PC-9 (cell line): ENCODE results near the gene ADM5. TPM values are rescaled to one million over a fixed set of nuclear protein-coding genes. Genes with fewer than 3 reads are reported as not detected.

ENCODE experiments used
- BruUV-seq: library from RNA; stranded (reverse); fragments of 400-500 nt; replicated peaks from 2 replicates; lab custom pipeline; 2021; lab: Mats Ljungman, UMichigan
- CTCF ChIA-PET: fragments of 300-600 bp; sonication (Branson Sonifier 250); formaldehyde crosslinking; loops from one replicate; lab custom pipeline; 2022; ENCODE audit warnings: antibody characterized with exemption; lab: Charles Lee
- POLR2A ChIA-PET: fragments of 300-600 bp; sonication (Branson Sonifier 250); formaldehyde crosslinking; loops from one replicate; lab custom pipeline; 2022; ENCODE audit warnings: antibody characterized with exemption; ENCODE audit not compliant: unreplicated experiment; lab: Charles Lee
- DNase-seq, 2 experiments: peaks; one replicate each; pipeline versions ENCODE4 v3.0.0 to v3.0.0-alpha.2; 2015 to 2022; ENCODE audit warnings: mixed read lengths in 1 of 2
- H2AFZ ChIP-seq: fragments of 200-600 bp; sonication (generic); 2 replicates; pipeline ENCODE4 v1.8.1; 2017; ENCODE audit warnings: antibody characterized with exemption
- H3F3A ChIP-seq: fragments of 200-600 bp; sonication (generic); 2 replicates; pipeline ENCODE4 v1.8.1; 2017; ENCODE audit warnings: antibody characterized with exemption, mild to moderate bottlenecking, low read depth; ENCODE audit not compliant: insufficient read depth
- H3K27ac ChIP-seq: fragments of 200-600 bp; sonication (generic); 2 replicates; pipeline ENCODE4 v1.6.1; 2016; ENCODE audit warnings: mixed run types
- H3K27me3 ChIP-seq: fragments of 200-600 bp; sonication (generic); 2 replicates; pipeline ENCODE4 v1.6.1; 2016; ENCODE audit warnings: low read depth, mixed run types; ENCODE audit not compliant: insufficient read depth
- H3K36me3 ChIP-seq: fragments of 200-600 bp; sonication (generic); 2 replicates; pipeline ENCODE4 v1.6.1; 2016; ENCODE audit warnings: low read depth, mixed run types
- H3K4me1 ChIP-seq: fragments of 200-600 bp; sonication (generic); replicated peaks from 2 replicates; pipeline ENCODE4 v1.6.1; 2016; ENCODE audit warnings: mixed run types; ENCODE audit not compliant: insufficient read depth
- H3K4me2 ChIP-seq: fragments of 200-600 bp; sonication (generic); 2 replicates; pipeline ENCODE4 v1.6.1; 2017; ENCODE audit warnings: mixed run types
- H3K4me3 ChIP-seq: fragments of 200-600 bp; sonication (generic); 2 replicates; pipeline ENCODE4 v1.6.1; 2016; ENCODE audit warnings: mixed run types
- H3K79me2 ChIP-seq: fragments of 200-600 bp; sonication (generic); 2 replicates; pipeline ENCODE4 v1.6.1; 2017; ENCODE audit warnings: low read depth, mixed run types
- H3K9me2 ChIP-seq: fragments of 200-600 bp; sonication (generic); 2 replicates; pipeline ENCODE4 v1.8.1; 2017; ENCODE audit warnings: mild to moderate bottlenecking; ENCODE audit not compliant: insufficient read depth
- H3K9me3 ChIP-seq: fragments of 200-600 bp; sonication (generic); 2 replicates; pipeline ENCODE4 v1.8.1; 2016; ENCODE audit warnings: low read depth; ENCODE audit not compliant: insufficient read depth
- H4K20me1 ChIP-seq: fragments of 200-600 bp; sonication (generic); 2 replicates; pipeline ENCODE4 v1.8.1; 2017; ENCODE audit not compliant: insufficient read depth
- EZH2 ChIP-seq: fragments of 200-600 bp; sonication (generic); IDR thresholded peaks from 2 replicates; pipeline ENCODE4 v1.8.0; 2017; ENCODE audit warnings: antibody characterized with exemption, low read depth
- intact Hi-C: fragments of 100-400 bp; cut with micrococcal nuclease; formaldehyde crosslinking; loops from one replicate; pipeline ENCODE4 v1.10.0; 2022; ENCODE audit not compliant: unreplicated experiment
- total RNA-seq: library from RNA; stranded (reverse); gene quantifications from 2 replicates; pipeline ENCODE4 v1.2.3, GENCODE V29; 2021
- TF ChIP-seq, protein P1 (sequence below): fragments of 200-600 bp; sonication (generic); conservative IDR thresholded peaks from 2 replicates; pipeline ENCODE4 v1.6.1; 2017; ENCODE audit warnings: mixed run types, antibody characterized with exemption, mild to moderate bottlenecking, moderate library complexity

ADM5 gene
- total RNA-seq, 1 experiment from 2014 or later: 14.2 TPM

DNA sequence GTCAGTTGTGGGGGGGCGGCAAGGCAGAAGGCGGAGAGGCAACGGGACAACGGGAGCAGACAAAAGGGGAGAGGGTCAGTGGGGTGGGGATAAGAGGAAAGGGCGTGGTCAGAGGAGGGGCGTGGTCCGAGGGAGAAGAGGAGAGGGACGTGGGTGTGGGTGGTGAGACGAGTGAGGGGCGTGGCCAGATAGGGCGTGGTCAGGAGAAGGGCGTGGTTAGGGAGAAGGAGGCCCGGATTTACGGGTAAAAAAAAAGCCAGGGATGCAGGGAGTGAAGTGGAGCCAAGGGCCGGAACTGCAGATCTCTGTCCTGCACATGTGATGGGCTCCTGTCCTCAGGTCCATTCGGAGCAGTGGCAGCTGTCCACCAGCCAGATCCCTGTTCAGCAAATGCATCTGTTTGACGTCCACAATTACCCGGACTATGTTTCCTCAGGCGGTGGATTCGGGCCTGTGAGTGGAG, 23.0 kb downstream of the ADM5 start:
- Histone ChIP-seq H3K79me2 (no peaks in the 10 kb centered on the region), H3K4me3 (no peak overlapping the region), H3K9me2 (no peaks in the 10 kb centered on the region), H3F3A (peaks cover 23% of the 10 kb centered on the region), H3K4me1 (peaks cover 20% of the 10 kb centered on the region), H3K36me3 (no peaks in the 10 kb centered on the region), H3K27ac (no peak overlapping the region), H3K9me3 (no peaks in the 10 kb centered on the region), H4K20me1 (no peaks in the 10 kb centered on the region), H3K27me3 (no peaks in the 10 kb centered on the region), H3K4me2 (peak overlapping the region; percentile 22; the same call in 1 of the 2 replicates), H2AFZ (no peak overlapping the region)
- TF ChIP-seq EZH2: no peak
- DNase-seq: peak; percentile 47 to 53
- ChIA-PET POLR2A (no interaction called here), CTCF (interaction anchor here (0.7 kb wide), 1 partner anchor 33 kb away, joined by 7 read pairs; no protein-coding TSS in a partner anchor)
- intact Hi-C loops: no loop called here
- BruUV-seq: no TSS peak

DNA sequence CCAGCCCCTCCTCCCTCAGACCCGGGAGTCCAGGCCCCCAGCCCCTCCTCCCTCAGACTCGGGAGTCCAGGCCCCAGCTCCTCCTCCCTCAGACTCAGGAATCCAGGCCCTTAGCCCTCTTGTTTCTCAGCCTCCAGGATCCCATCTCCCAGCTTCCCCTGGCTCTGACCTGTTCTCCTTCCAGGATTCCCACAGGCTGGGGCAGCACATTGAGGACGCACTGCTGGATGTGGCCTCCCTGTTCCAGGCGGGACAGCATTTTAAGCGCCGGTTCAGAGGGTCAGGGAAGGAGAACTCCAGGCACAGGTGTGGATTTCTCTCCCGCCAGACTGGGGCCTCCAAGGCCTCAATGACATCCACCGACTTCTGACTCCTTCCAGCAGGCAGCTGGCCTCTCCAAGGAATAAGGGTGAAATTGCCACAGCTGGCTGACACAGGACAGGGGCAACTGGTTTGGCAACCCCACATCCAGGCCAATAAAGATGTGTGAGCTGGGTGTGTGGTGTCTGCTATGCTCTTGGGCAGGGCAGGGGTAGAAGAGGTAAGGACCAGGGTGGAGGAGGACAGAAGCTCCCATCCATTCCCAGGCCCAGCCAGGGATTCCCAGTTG, 23.9 kb downstream of the ADM5 start:
- Histone ChIP-seq H3F3A (peaks cover 23% of the 10 kb centered on the region), H3K36me3 (no peaks in the 10 kb centered on the region), H3K4me1 (peaks cover 24% of the 10 kb centered on the region), H3K27ac (no peak overlapping the region), H3K27me3 (no peaks in the 10 kb centered on the region), H4K20me1 (no peaks in the 10 kb centered on the region), H3K9me2 (no peaks in the 10 kb centered on the region), H3K4me2 (peak overlapping the region; percentile 56), H2AFZ (no peak overlapping the region), H3K79me2 (no peaks in the 10 kb centered on the region), H3K9me3 (no peaks in the 10 kb centered on the region), H3K4me3 (no peak overlapping the region)
- no TSS peak for BruUV-seq
- ChIA-PET POLR2A (interaction anchor here (0.5 to 0.7 kb wide), 3 partner anchors 17 to 447 kb away, joined by 3 to 15 read pairs (median 5); no protein-coding TSS in a partner anchor), CTCF (interaction anchor here (0.5 kb wide), 1 partner anchor 184 kb away, joined by 9 read pairs; no protein-coding TSS in a partner anchor)
- DNase-seq: peak; percentile 65 to 82
- TF ChIP-seq EZH2: no peak
- TF ChIP-seq, protein P1, sequence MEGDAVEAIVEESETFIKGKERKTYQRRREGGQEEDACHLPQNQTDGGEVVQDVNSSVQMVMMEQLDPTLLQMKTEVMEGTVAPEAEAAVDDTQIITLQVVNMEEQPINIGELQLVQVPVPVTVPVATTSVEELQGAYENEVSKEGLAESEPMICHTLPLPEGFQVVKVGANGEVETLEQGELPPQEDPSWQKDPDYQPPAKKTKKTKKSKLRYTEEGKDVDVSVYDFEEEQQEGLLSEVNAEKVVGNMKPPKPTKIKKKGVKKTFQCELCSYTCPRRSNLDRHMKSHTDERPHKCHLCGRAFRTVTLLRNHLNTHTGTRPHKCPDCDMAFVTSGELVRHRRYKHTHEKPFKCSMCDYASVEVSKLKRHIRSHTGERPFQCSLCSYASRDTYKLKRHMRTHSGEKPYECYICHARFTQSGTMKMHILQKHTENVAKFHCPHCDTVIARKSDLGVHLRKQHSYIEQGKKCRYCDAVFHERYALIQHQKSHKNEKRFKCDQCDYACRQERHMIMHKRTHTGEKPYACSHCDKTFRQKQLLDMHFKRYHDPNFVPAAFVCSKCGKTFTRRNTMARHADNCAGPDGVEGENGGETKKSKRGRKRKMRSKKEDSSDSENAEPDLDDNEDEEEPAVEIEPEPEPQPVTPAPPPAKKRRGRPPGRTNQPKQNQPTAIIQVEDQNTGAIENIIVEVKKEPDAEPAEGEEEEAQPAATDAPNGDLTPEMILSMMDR: no peak
- intact Hi-C loops: no loop called here

GRCh38 chr19:49716154-49716553, 26.8 kb downstream of the ADM5 start:
- Histone ChIP-seq H3K27me3 (no peaks in the 10 kb centered on the region), H3K27ac (no peak overlapping the region), H3K36me3 (no peaks in the 10 kb centered on the region), H3K9me2 (no peaks in the 10 kb centered on the region), H4K20me1 (no peaks in the 10 kb centered on the region), H3F3A (peaks cover 20% of the 10 kb centered on the region), H3K9me3 (no peaks in the 10 kb centered on the region), H2AFZ (no peak overlapping the region), H3K4me2 (no peak overlapping the region), H3K4me1 (peaks cover 28% of the 10 kb centered on the region), H3K4me3 (no peak overlapping the region), H3K79me2 (no peaks in the 10 kb centered on the region)
- DNase-seq: no peak
- CTCF ChIA-PET: interaction anchor here (0.6 kb wide), 1 partner anchor 146 kb away, joined by 7 read pairs; no protein-coding TSS in a partner anchor
- POLR2A ChIA-PET: no interaction called here
- TF ChIP-seq EZH2: no peak
- TF ChIP-seq, protein P1: no peak
- intact Hi-C loops: no loop called here
- no TSS peak for BruUV-seq
